ENCODE results near the gene TMEM132D. TPM values are rescaled to one million over a fixed set of nuclear protein-coding genes. Genes with fewer than 3 reads are reported as not detected.

The TMEM132D gene
- total RNA-seq, 1 donor from 2014 or later, result 1.1 TPM

GRCh38 chr12:129200576-129200975 lies 703.2 kb downstream of the TMEM132D start:
- TF ChIP-seq CTCF (IDR thresholded peaks at IDR 0.05) (no peak), EZH2 (IDR thresholded peaks at IDR 0.05) (no peak), EZH2phosphoT487 (IDR thresholded peaks at IDR 0.05) (no peak)
- Histone ChIP-seq H3K27me3 (no peaks in the 10 kb centered on the region), H3K4me2 (no peak overlapping the region), H3K9me3 (ENCODE audit: low read depth) (no peaks in the 10 kb centered on the region), H3F3A (ENCODE audit: low read depth) (no peaks in the 10 kb centered on the region), H3K9ac (no peak overlapping the region), H3K79me2 (ENCODE audit: low read depth) (no peaks in the 10 kb centered on the region), H3K4me3 (no peak overlapping the region), H2AFZ (replicated peaks) (peak overlapping the region; percentile 17), H3K36me3 (no peaks in the 10 kb centered on the region), H3K27ac (no peak overlapping the region), H4K20me1 (ENCODE audit: low read depth) (no peaks in the 10 kb centered on the region), H3K4me1 (no peaks in the 10 kb centered on the region)
- Mint-ChIP-seq H3K4me1 (no peaks in the 10 kb centered on the region), H3K27me3 (ENCODE audit: insufficient read depth, low read depth) (peaks cover 3% of the 10 kb centered on the region), H3K4me3 (no peak overlapping the region), H3K9me3 (no peaks in the 10 kb centered on the region), H3K36me3 (peaks cover 10% of the 10 kb centered on the region), H3K27ac (no peak overlapping the region)
- DNase-seq (ENCODE audit: low spot score), result no peak

- no peaks in the 10 kb centered on the region for H3K79me2 ChIP-seq (ENCODE audit: low read depth)
- H3K4me3 Mint-ChIP-seq, result no peak overlapping the region
- no peak overlapping the region for H3K27ac Mint-ChIP-seq
- DNase-seq (ENCODE audit: low spot score), result no peak
- no peak overlapping the region for H3K27ac ChIP-seq
- H3K4me3 ChIP-seq, result no peak overlapping the region
- H3K36me3 Mint-ChIP-seq, result peaks cover 18% of the 10 kb centered on the region
- H3K36me3 ChIP-seq, result no peaks in the 10 kb centered on the region
- no peaks in the 10 kb centered on the region for H3K4me1 ChIP-seq
- no peaks in the 10 kb centered on the region for H3K9me3 ChIP-seq (ENCODE audit: low read depth)
- no peak overlapping the region for H3K9ac ChIP-seq
- TF ChIP-seq EZH2 (IDR thresholded peaks at IDR 0.05) (no peak), EZH2phosphoT487 (IDR thresholded peaks at IDR 0.05) (no peak), CTCF (IDR thresholded peaks at IDR 0.05) (no peak)
- no peaks in the 10 kb centered on the region for H3F3A ChIP-seq (ENCODE audit: low read depth)
- H2AFZ ChIP-seq (replicated peaks), result no peak overlapping the region
- H3K4me2 ChIP-seq, result no peak overlapping the region
- H3K27me3 ChIP-seq, result no peaks in the 10 kb centered on the region
- H3K27me3 Mint-ChIP-seq (ENCODE audit: insufficient read depth, low read depth), result peaks cover 8% of the 10 kb centered on the region
- no peaks in the 10 kb centered on the region for H4K20me1 ChIP-seq (ENCODE audit: low read depth)
- H3K9me3 Mint-ChIP-seq, result peaks cover 17% of the 10 kb centered on the region
- H3K4me1 Mint-ChIP-seq, result no peaks in the 10 kb centered on the region
Observed at GRCh38 chr12:129196927-129197326, 706.9 kb downstream of the TMEM132D start.

GRCh38 chr12:129195081-129195480 lies 708.7 kb downstream of the TMEM132D start:
- Histone ChIP-seq H3K9ac (no peak overlapping the region), H3K4me2 (no peak overlapping the region), H3K9me3 (ENCODE audit: low read depth) (no peaks in the 10 kb centered on the region), H3F3A (ENCODE audit: low read depth) (no peaks in the 10 kb centered on the region), H3K36me3 (no peaks in the 10 kb centered on the region), H3K79me2 (ENCODE audit: low read depth) (no peaks in the 10 kb centered on the region), H3K27ac (no peak overlapping the region), H3K4me3 (no peak overlapping the region), H3K27me3 (no peaks in the 10 kb centered on the region), H4K20me1 (ENCODE audit: low read depth) (no peaks in the 10 kb centered on the region), H2AFZ (replicated peaks) (no peak overlapping the region), H3K4me1 (no peaks in the 10 kb centered on the region)
- no peak overlapping the region for H3K4me3 Mint-ChIP-seq
- no peak for TF ChIP-seq EZH2 (IDR thresholded peaks at IDR 0.05)
- TF ChIP-seq CTCF (IDR thresholded peaks at IDR 0.05), result no peak
- TF ChIP-seq EZH2phosphoT487 (IDR thresholded peaks at IDR 0.05), result no peak
- peaks cover 4% of the 10 kb centered on the region for H3K4me1 Mint-ChIP-seq
- DNase-seq (ENCODE audit: low spot score), result no peak
- H3K9me3 Mint-ChIP-seq, result peaks cover 17% of the 10 kb centered on the region
- H3K27me3 Mint-ChIP-seq (ENCODE audit: insufficient read depth, low read depth), result peaks cover 8% of the 10 kb centered on the region
- H3K27ac Mint-ChIP-seq, result no peak overlapping the region
- H3K36me3 Mint-ChIP-seq, result peaks cover 18% of the 10 kb centered on the region
